Endothelial cell of umbilical vein (primary cell): ENCODE measurements around the gene DNAJC22. TPM values are rescaled to one million over a fixed set of nuclear protein-coding genes. Genes with fewer than 3 reads are reported as not detected.

Experiments used
- BruUV-seq: library from RNA; stranded (reverse); fragments of 400-500 nt; replicated peaks from 2 replicates; lab custom pipeline; 2021; lab: Mats Ljungman, UMichigan
- CTCF ChIA-PET: fragments of 300-600, 350-600 bp; sonication (Branson Sonifier 250); formaldehyde crosslinking; loops from one replicate; lab custom pipeline; 2021; ENCODE audit warnings: antibody characterized with exemption, inconsistent platforms; lab: Charles Lee
- POLR2A ChIA-PET: fragments of 300-600, 350-600 bp; sonication (Branson Sonifier 250); formaldehyde crosslinking; loops from one replicate; lab custom pipeline; 2021; ENCODE audit warnings: antibody characterized with exemption, inconsistent platforms; lab: Charles Lee
- DNase-seq: peaks from one replicate; pipeline ENCODE4 v3.0.0-alpha.2; 2011; ENCODE audit warnings: low read depth, low spot score
- FAIRE-seq: peaks from 2 replicates; lab custom pipeline; 2011; peaks lifted over from hg19 to GRCh38; lab: Jason Lieb, UNC
- H2AFZ ChIP-seq: 2 replicates; pipeline ENCODE4 v1.6.0; 2012; ENCODE audit warnings: low read depth, low read length, control low read depth, inconsistent platforms
- H3K27ac ChIP-seq: 2 replicates; pipeline ENCODE4 v1.5.1; 2011; ENCODE audit warnings: low read depth, mild to moderate bottlenecking, control low read depth, low read length, moderate library complexity; ENCODE audit not compliant: insufficient read depth
- H3K27me3 ChIP-seq, 2 experiments: 2 replicates each; pipeline versions ENCODE4 v1.6.0 to v1.6.1; 2011; ENCODE audit warnings: low read length in 2 of 2, mixed read lengths in 1 of 2; ENCODE audit not compliant: control insufficient read depth in 2 of 2, insufficient read depth in 2 of 2
- H3K36me3 ChIP-seq, 2 experiments: 2 replicates in 1 of 2; 3 replicates in 1 of 2; pipeline ENCODE4 v1.5.1; 2011; ENCODE audit warnings: low read length in 2 of 2, mild to moderate bottlenecking in 1 of 2, moderate library complexity in 1 of 2; ENCODE audit not compliant: control insufficient read depth in 2 of 2, insufficient read depth in 2 of 2; ENCODE audit errors: extremely low read depth in 1 of 2
- H3K4me1 ChIP-seq: 3 replicates; pipeline ENCODE4 v1.5.1; 2011; ENCODE audit warnings: mild to moderate bottlenecking, low read length; ENCODE audit not compliant: control insufficient read depth, insufficient read depth; ENCODE audit errors: extremely low read depth
- H3K4me2 ChIP-seq: 2 replicates; pipeline ENCODE4 v1.6.1; 2011; ENCODE audit warnings: low read length, control low read depth, mixed read lengths; ENCODE audit not compliant: insufficient read depth
- H3K4me3 ChIP-seq, 3 experiments: fragments of 200-600 bp in 1 of 3; sonication (generic), shearing (Covaris generic) in 1 of 3; replicated peaks in 1 of 3; 2 replicates each; pipeline ENCODE4 v1.5.1; 2011 to 2016; ENCODE audit warnings: control low read depth in 3 of 3, low read length in 3 of 3, mild to moderate bottlenecking in 2 of 3, inconsistent platforms in 1 of 3, low read depth in 1 of 3, moderate library complexity in 1 of 3; ENCODE audit not compliant: insufficient read depth in 1 of 3
- H3K79me2 ChIP-seq: 2 replicates; pipeline ENCODE4 v1.6.0; 2012; ENCODE audit warnings: low read length, inconsistent platforms; ENCODE audit not compliant: control insufficient read depth, insufficient read depth
- H3K9ac ChIP-seq: replicated peaks from 2 replicates; pipeline ENCODE3; 2011; ENCODE audit warnings: low read length, control low read depth; ENCODE audit not compliant: insufficient read depth; ENCODE audit errors: extremely low read depth
- H3K9me1 ChIP-seq: replicated peaks from 3 replicates; pipeline ENCODE4 v1.6.0; 2011; ENCODE audit warnings: mild to moderate bottlenecking, low read length; ENCODE audit not compliant: control insufficient read depth, insufficient read depth; ENCODE audit errors: extremely low read depth
- H3K9me3 ChIP-seq: replicated peaks from 2 replicates; pipeline ENCODE4 v1.5.1; 2012; ENCODE audit warnings: low read length, inconsistent platforms; ENCODE audit not compliant: control insufficient read depth, insufficient read depth
- H4K20me1 ChIP-seq: replicated peaks from 2 replicates; pipeline ENCODE3; 2011; ENCODE audit warnings: mild to moderate bottlenecking, low read length; ENCODE audit not compliant: control insufficient read depth, insufficient read depth; ENCODE audit errors: extremely low read depth
- EZH2 ChIP-seq: IDR thresholded peaks from 2 replicates; pipeline ENCODE4 v1.6.1; 2012; ENCODE audit warnings: borderline replicate concordance, low read depth, mild to moderate bottlenecking, moderate library complexity, low read length, inconsistent platforms; ENCODE audit not compliant: severe bottlenecking
- FOS ChIP-seq: IDR thresholded peaks from 2 replicates; pipeline ENCODE4 v1.6.1; 2011; ENCODE audit warnings: mild to moderate bottlenecking, low read length, moderate library complexity, borderline replicate concordance; ENCODE audit not compliant: insufficient read depth
- GATA2 ChIP-seq: IDR thresholded peaks from 2 replicates; pipeline ENCODE4 v1.7.0; 2011; ENCODE audit warnings: low read depth, mild to moderate bottlenecking, moderate library complexity, mixed read lengths, low read length; ENCODE audit not compliant: insufficient read length, insufficient read depth
- JUN ChIP-seq: IDR thresholded peaks from 2 replicates; pipeline ENCODE4 v1.6.1; 2011; ENCODE audit warnings: borderline replicate concordance, low read depth; ENCODE audit not compliant: insufficient read length, insufficient read depth
- MYC ChIP-seq: IDR thresholded peaks from one replicate; pipeline ENCODE4 v1.6.1; 2011; ENCODE audit warnings: mild to moderate bottlenecking, low read depth, low read length
- POLR2A ChIP-seq: IDR thresholded peaks from 2 replicates; pipeline ENCODE4 v1.6.1; 2012; ENCODE audit warnings: low read depth, mild to moderate bottlenecking, control low read depth, low read length
- POLR2AphosphoS5 ChIP-seq: IDR thresholded peaks from 2 replicates; pipeline ENCODE4 v1.6.1; 2012; ENCODE audit warnings: low read depth, mild to moderate bottlenecking, control low read depth, low read length, moderate library complexity; ENCODE audit not compliant: insufficient read depth
- dilution Hi-C: fragments of 300-500 bp; cut with MboI; formaldehyde crosslinking; loops from one replicate; pipeline ENCODE4 v1.15.0; 2019; ENCODE audit warnings: low sequenced_read_pairs; ENCODE audit not compliant: extremely low pct_ligation_motif_present
- intact Hi-C: fragments of 100-400 bp; cut with micrococcal nuclease; formaldehyde crosslinking; loops from one replicate; pipeline ENCODE4 v1.10.0; 2022
- polyA plus RNA-seq, 4 experiments: library from polyadenylated mRNA; depleted of rRNA in 3 of 4; stranded (reverse) in 3 of 4; unstranded in 1 of 4; fragments of >200 nt; gene quantifications; 2 replicates each; pipeline versions ENCODE4 v1.2.1 to v1.2.3, GENCODE V29; 2011 to 2012; ENCODE audit warnings: missing spikeins in 1 of 4
- total RNA-seq: library from RNA; stranded (reverse); gene quantifications from 2 replicates; pipeline ENCODE4 v1.2.3, GENCODE V29; 2021
- TF ChIP-seq, protein P1 (sequence below), 2 donors: IDR thresholded peaks; 1 replicate in 1 of 2; 2 replicates in 1 of 2; pipeline ENCODE4 v1.5.1; 2011; ENCODE audit warnings: low read length in 2 of 2, mild to moderate bottlenecking in 2 of 2, moderate library complexity in 2 of 2, control low read depth in 1 of 2, inconsistent platforms in 1 of 2, low read depth in 1 of 2; ENCODE audit not compliant: insufficient read depth in 1 of 2; ENCODE audit errors: extremely low read depth in 1 of 2
- TF ChIP-seq, protein P2 (sequence below): IDR thresholded peaks from 2 replicates; pipeline ENCODE4 v1.6.1; 2011; ENCODE audit not compliant: insufficient read depth, insufficient read length

DNAJC22 gene
- total and polyA plus RNA-seq, 2 donors (not counting 3 experiments of a cell fraction or from before 2014, with no cell fraction given) = 1.3 to 1.4 TPM

DNA sequence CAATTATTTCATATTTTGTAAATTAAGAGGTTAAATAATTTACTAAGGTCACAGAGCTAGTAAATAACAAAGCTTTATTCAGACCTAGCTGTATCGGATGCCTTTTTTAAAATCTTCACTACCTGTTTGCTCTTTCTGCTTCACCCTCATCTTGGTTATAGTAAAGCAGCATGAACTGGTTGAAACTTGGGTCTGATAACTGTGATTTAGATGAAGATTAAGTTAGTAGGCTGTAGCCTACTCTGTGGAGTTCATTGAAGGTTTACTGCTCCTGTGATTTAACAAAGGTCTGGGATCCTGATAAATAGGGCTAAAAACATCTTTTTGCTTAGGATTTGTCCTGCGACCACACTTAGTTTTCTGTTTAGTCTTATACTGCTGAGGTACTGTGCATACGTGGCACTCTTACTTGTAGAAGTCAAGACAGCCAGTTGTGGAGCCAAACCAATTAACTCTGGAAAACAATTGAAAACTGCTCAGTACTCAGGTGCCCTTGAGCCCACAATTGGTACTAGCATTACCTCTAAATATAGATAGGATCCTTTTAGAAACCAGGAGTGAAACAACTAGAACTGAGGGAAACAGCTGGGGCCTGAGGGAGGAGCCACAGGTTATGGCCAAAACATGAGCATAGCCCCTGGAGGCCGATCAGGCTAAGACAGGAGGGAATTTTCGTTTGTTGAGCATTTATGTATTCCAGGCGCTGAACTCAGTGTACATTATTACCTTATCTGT, 22.9 kb downstream of the DNAJC22 start:
- H3K9ac ChIP-seq = peak overlapping the region; percentile 29
- BruUV-seq = no TSS peak
- TF ChIP-seq, protein P1, sequence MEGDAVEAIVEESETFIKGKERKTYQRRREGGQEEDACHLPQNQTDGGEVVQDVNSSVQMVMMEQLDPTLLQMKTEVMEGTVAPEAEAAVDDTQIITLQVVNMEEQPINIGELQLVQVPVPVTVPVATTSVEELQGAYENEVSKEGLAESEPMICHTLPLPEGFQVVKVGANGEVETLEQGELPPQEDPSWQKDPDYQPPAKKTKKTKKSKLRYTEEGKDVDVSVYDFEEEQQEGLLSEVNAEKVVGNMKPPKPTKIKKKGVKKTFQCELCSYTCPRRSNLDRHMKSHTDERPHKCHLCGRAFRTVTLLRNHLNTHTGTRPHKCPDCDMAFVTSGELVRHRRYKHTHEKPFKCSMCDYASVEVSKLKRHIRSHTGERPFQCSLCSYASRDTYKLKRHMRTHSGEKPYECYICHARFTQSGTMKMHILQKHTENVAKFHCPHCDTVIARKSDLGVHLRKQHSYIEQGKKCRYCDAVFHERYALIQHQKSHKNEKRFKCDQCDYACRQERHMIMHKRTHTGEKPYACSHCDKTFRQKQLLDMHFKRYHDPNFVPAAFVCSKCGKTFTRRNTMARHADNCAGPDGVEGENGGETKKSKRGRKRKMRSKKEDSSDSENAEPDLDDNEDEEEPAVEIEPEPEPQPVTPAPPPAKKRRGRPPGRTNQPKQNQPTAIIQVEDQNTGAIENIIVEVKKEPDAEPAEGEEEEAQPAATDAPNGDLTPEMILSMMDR (IDR thresholded peaks at IDR 0.05; ENCODE audit: extremely low read depth in 1 of 2, insufficient read depth in 1 of 2, low read depth in 1 of 2, low read length in 2 of 2) = peak; percentile 27 to 41
- no peak for TF ChIP-seq POLR2A
- no peak for TF ChIP-seq FOS
- H3K9me1 ChIP-seq = no peaks in the 10 kb centered on the region
- intact Hi-C loops (loop anchor here (5.0 kb wide), 1 partner anchor 253 kb away; the partner anchor contains the start of gene PRPF40B), dilution Hi-C loops (loop anchor here (25.0 kb wide), 1 partner anchor 143 kb away; no protein-coding TSS in a partner anchor)
- H3K27me3 ChIP-seq = no peaks in the 10 kb centered on the region
- H3K9me3 ChIP-seq = no peaks in the 10 kb centered on the region
- H3K4me2 ChIP-seq = peak overlapping the region; percentile 71
- FAIRE-seq (peak; percentile 50), DNase-seq (peak; percentile 58)
- ChIA-PET CTCF (interaction anchor here (0.6 to 6.1 kb wide), 8 partner anchors 12 to 144 kb away, joined by 3 to 74 read pairs (median 4); no protein-coding TSS in a partner anchor), POLR2A (no interaction called here)
- H3K4me3 ChIP-seq = peak overlapping the region in 1 of 3 experiments; percentile 46
- peak overlapping the region; percentile 13 for H3K27ac ChIP-seq
- no peaks in the 10 kb centered on the region for H3K36me3 ChIP-seq
- no peak overlapping the region for H2AFZ ChIP-seq
- peaks cover 3% of the 10 kb centered on the region for H4K20me1 ChIP-seq
- H3K79me2 ChIP-seq = peaks cover 75% of the 10 kb centered on the region
- peaks cover 35% of the 10 kb centered on the region for H3K4me1 ChIP-seq

DNA sequence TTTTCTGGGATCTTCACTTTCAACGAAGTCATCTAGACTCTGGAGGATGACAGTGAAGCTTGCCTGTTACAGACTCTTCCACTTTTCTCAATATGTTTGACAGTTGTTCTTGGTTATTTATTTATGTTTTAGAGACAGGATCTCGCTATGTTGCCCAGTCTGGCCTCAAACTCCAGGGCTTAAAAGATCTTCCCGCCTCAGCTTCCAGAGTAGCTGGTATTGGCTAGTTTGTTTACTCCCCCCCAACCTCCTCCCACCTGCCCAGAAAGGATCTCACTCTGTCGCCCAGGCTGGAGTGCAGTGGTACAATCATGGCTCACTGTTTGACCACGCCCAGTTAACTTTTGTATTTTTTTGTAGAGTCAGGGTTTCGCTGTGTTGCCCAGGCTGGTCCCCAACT, 23.9 kb downstream of the DNAJC22 start:
- Histone ChIP-seq H3K79me2 (peaks cover 85% of the 10 kb centered on the region), H2AFZ (no peak overlapping the region), H3K4me3 (no peak overlapping the region), H3K4me1 (peaks cover 26% of the 10 kb centered on the region), H3K27ac (no peak overlapping the region), H3K9me1 (no peaks in the 10 kb centered on the region), H3K36me3 (no peaks in the 10 kb centered on the region), H3K9ac (no peak overlapping the region), H3K9me3 (no peaks in the 10 kb centered on the region), H3K4me2 (no peak overlapping the region), H4K20me1 (peaks cover 3% of the 10 kb centered on the region), H3K27me3 (no peaks in the 10 kb centered on the region)
- no TSS peak for BruUV-seq
- POLR2A ChIA-PET = no interaction called here
- FAIRE-seq = no peak
- DNase-seq = no peak
- dilution Hi-C loops = loop anchor here (25.0 kb wide), 1 partner anchor 142 kb away; no protein-coding TSS in a partner anchor
- CTCF ChIA-PET = interaction anchor here (1.1 to 6.1 kb wide), 5 partner anchors 11 to 143 kb away, joined by 3 to 74 read pairs (median 7); no protein-coding TSS in a partner anchor
- intact Hi-C loops = no loop called here
- TF ChIP-seq GATA2 = no peak
- TF ChIP-seq MYC = no peak
- TF ChIP-seq POLR2AphosphoS5 = no peak
- TF ChIP-seq, protein P2, sequence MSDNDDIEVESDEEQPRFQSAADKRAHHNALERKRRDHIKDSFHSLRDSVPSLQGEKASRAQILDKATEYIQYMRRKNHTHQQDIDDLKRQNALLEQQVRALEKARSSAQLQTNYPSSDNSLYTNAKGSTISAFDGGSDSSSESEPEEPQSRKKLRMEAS = no peak
- no peak for TF ChIP-seq POLR2A
- no peak for TF ChIP-seq JUN
- TF ChIP-seq FOS = no peak
- TF ChIP-seq, protein P1 (IDR thresholded peaks at IDR 0.05; ENCODE audit: extremely low read depth in 1 of 2, insufficient read depth in 1 of 2, low read depth in 1 of 2, low read length in 2 of 2) = no peak
- no peak for TF ChIP-seq EZH2
